ENCODE data around the gene RPS6KB2.

RPS6KB2 gene

GRCh38 chr11:67392183-67392715 is 36.0 kb upstream of the RPS6KB2 start:
- Mint-ChIP-seq H3K4me1 (ENCODE audit: low read depth in 2 of 2) (peaks cover 34 to 37% of the 10 kb centered on the region in 2 donors), H3K9me3 (no peaks in the 10 kb centered on the region), H3K27me3 (no peaks in the 10 kb centered on the region), H3K36me3 (ENCODE audit: insufficient read depth) (peaks cover 37% of the 10 kb centered on the region), H3K4me3 (peak overlapping the region; percentile 82 to 87), H3K27ac (peak overlapping the region; percentile 86 to 90)
- no peak for DNase-seq
- ATAC-seq (replicated peaks) = no peak

DNA sequence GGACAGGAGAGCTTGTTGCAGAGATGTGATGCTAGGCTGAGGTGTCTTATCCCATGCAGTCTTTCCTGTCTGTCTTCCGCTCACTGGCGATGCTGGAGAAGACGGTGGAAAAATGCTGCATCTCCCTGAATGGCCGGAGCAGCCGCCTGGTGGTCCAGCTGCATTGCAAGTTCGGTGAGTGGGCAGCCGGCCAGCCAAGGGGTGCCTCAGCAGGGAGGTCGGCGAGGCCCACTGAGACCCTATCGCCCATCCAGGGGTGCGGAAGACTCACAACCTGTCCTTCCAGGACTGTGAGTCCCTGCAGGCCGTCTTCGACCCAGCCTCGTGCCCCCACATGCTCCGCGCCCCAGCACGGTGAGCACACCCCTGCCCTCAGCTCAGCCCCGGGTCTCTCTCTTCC is 34.9 kb upstream of the RPS6KB2 start:
- no peaks in the 10 kb centered on the region for H3K9me3 Mint-ChIP-seq
- H3K27me3 Mint-ChIP-seq = no peaks in the 10 kb centered on the region
- peaks cover 42% of the 10 kb centered on the region for H3K36me3 Mint-ChIP-seq (ENCODE audit: insufficient read depth)
- peak overlapping the region; percentile 65 to 87 for H3K4me3 Mint-ChIP-seq
- H3K27ac Mint-ChIP-seq = peak overlapping the region in 1 of 2 donors; percentile 38
- no peak for DNase-seq
- H3K4me1 Mint-ChIP-seq (ENCODE audit: low read depth in 2 of 2) = peaks cover 42 to 48% of the 10 kb centered on the region in 2 donors
- ATAC-seq (replicated peaks) = no peak

GRCh38 chr11:67393990-67394389 is 34.3 kb upstream of the RPS6KB2 start:
- DNase-seq = no peak
- ATAC-seq (replicated peaks) = no peak
- Mint-ChIP-seq H3K9me3 (no peaks in the 10 kb centered on the region), H3K4me3 (peak overlapping the region; percentile 65 to 87), H3K27ac (peak overlapping the region in 1 of 2 donors; percentile 38), H3K4me1 (ENCODE audit: low read depth in 2 of 2) (peaks cover 42 to 47% of the 10 kb centered on the region in 2 donors), H3K27me3 (no peaks in the 10 kb centered on the region), H3K36me3 (ENCODE audit: insufficient read depth) (peaks cover 44% of the 10 kb centered on the region)

DNA sequence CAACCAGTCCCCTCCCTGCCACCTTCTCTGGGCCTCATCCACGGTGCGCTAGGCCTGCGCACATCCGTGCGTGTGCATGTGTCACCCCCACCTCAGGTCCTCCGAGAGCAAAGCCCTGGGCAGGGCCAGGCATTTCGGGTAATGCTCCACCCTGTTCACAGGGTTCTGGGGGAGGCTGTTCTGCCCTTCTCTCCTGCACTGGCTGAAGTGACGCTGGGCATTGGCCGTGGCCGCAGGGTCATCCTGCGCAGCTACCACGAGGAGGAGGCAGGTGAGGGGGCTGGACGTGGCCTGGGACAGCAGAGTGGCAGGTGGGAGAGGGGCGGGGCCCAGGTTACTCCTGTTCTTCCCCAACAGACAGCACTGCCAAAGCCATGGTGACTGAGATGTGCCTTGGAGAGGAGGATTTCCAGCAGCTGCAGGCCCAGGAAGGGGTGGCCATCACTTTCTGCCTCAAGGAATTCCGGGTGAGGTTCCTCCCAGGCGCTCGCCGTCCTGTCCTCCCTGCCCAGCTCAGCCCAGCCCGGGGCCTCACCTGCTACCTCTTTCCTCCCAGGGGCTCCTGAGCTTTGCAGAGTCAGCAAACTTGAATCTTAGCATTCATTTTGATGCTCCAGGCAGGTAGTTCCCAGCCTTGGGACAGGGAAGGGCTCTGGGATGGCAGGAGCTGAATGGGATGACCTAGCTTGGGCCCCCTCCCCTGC is 32.6 kb upstream of the RPS6KB2 start:
- ATAC-seq (replicated peaks) (no peak), DNase-seq (no peak)
- Mint-ChIP-seq H3K36me3 (ENCODE audit: insufficient read depth) (peaks cover 56% of the 10 kb centered on the region), H3K4me3 (no peak overlapping the region), H3K27ac (peak overlapping the region; percentile 86 to 90), H3K27me3 (no peaks in the 10 kb centered on the region), H3K9me3 (no peaks in the 10 kb centered on the region), H3K4me1 (ENCODE audit: low read depth in 2 of 2) (peaks cover 43% of the 10 kb centered on the region in 2 donors)

DNA sequence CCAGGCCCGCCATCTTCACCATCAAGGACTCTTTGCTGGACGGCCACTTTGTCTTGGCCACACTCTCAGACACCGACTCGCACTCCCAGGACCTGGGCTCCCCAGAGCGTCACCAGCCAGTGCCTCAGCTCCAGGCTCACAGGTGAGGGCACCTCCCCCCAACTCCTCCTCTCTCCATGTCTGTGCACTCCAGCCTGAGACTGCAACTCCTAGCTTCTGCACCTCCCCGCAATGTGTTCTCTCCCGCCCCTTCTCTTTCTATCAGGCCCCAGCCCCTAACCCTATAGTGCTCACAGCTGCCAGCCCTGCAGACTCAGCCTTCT is 32.1 kb upstream of the RPS6KB2 start:
- no peaks in the 10 kb centered on the region for H3K9me3 Mint-ChIP-seq
- H3K36me3 Mint-ChIP-seq (ENCODE audit: insufficient read depth) = peaks cover 59% of the 10 kb centered on the region
- ATAC-seq (replicated peaks) (no peak), DNase-seq (no peak)
- H3K4me1 Mint-ChIP-seq (ENCODE audit: low read depth in 2 of 2) = peaks cover 38 to 42% of the 10 kb centered on the region in 2 donors
- H3K27ac Mint-ChIP-seq = peak overlapping the region; percentile 86 to 90
- H3K4me3 Mint-ChIP-seq = no peak overlapping the region
- H3K27me3 Mint-ChIP-seq = no peaks in the 10 kb centered on the region

DNA sequence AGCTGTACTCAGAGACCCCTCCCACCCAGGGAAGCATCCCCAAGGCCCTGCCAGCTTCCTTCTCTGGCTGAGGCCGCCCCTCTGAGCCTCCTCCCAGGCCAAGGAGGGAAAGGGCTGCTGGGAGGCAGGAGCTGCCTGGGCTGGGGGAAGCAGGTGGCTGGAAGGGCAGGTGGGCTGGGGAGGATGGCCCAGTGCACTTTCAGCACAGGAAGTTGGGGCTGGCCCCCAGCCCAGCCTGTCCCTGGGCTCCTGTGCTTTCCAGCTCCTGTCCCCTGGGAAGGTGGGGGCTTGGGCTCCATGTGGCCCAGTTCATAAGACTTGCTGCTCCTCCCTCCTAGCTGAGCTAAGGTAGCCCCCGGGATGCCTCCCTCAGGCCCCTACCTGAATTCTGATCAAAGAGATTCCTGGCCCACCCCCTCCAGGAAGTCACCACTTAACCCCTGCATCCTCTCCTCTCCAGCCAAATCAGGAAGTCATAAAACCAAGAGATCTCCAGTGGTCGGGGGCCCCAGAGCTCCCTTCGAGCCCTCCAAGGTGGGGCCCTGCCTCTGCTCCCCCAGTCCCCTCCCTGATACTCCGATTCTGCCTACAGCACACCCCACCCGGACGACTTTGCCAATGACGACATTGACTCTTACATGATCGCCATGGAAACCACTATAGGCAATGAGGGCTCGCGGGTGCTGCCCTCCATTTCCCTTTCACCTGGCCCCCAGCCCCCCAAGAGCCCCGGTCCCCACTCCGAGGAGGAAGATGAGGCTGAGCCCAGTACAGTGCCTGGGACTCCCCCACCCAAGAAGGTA is 31.5 kb upstream of the RPS6KB2 start:
- Mint-ChIP-seq H3K4me1 (ENCODE audit: low read depth in 2 of 2) (peaks cover 36 to 40% of the 10 kb centered on the region in 2 donors), H3K9me3 (no peaks in the 10 kb centered on the region), H3K27ac (peak overlapping the region; percentile 86 to 90), H3K27me3 (no peaks in the 10 kb centered on the region), H3K36me3 (ENCODE audit: insufficient read depth) (peaks cover 55% of the 10 kb centered on the region), H3K4me3 (peak overlapping the region; percentile 34 to 40)
- no peak for ATAC-seq (replicated peaks)
- no peak for DNase-seq

DNA sequence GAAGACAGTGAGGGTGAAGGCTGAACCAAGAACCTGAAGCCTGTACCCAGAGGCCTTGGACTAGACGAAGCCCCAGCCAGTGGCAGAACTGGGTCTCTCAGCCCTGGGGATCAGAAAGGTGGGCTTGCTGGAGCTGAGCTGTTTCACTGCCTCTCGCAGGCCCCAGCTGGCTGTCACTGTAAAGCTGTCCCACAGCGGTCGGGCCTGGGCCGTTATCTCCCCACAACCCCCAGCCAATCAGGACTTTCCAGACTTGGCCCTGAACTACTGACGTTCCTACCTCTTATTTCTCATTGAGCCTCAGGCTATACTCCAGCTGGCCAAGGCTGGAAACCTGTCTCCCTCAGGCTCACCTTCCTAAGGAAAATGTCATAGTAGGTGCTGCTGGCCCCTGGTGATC is 30.8 kb upstream of the RPS6KB2 start:
- Mint-ChIP-seq H3K9me3 (no peaks in the 10 kb centered on the region), H3K4me3 (peak overlapping the region; percentile 45), H3K27ac (peak overlapping the region; percentile 86 to 90), H3K27me3 (no peaks in the 10 kb centered on the region), H3K4me1 (ENCODE audit: low read depth in 2 of 2) (peaks cover 32 to 36% of the 10 kb centered on the region in 2 donors), H3K36me3 (ENCODE audit: insufficient read depth) (peaks cover 56% of the 10 kb centered on the region)
- DNase-seq (no peak), ATAC-seq (replicated peaks) (no peak)

- Mint-ChIP-seq H3K27me3 (no peaks in the 10 kb centered on the region), H3K36me3 (ENCODE audit: insufficient read depth) (peaks cover 56% of the 10 kb centered on the region), H3K27ac (peak overlapping the region; percentile 86 to 90), H3K4me1 (ENCODE audit: low read depth in 2 of 2) (peaks cover 28 to 34% of the 10 kb centered on the region in 2 donors), H3K9me3 (no peaks in the 10 kb centered on the region), H3K4me3 (peak overlapping the region; percentile 45)
- ATAC-seq (replicated peaks) (no peak), DNase-seq (no peak)
Observed at GRCh38 chr11:67397986-67398660, 30.2 kb upstream of the RPS6KB2 start.

- no peaks in the 10 kb centered on the region for H3K9me3 Mint-ChIP-seq
- peak overlapping the region in 1 of 2 donors; percentile 99 for H3K4me3 Mint-ChIP-seq
- H3K27me3 Mint-ChIP-seq = no peaks in the 10 kb centered on the region
- ATAC-seq (replicated peaks) = no peak
- peak overlapping the region in 1 of 2 donors; percentile 88 for H3K27ac Mint-ChIP-seq
- no peak for DNase-seq
- H3K4me1 Mint-ChIP-seq (ENCODE audit: low read depth in 2 of 2) = peaks cover 32 to 35% of the 10 kb centered on the region in 2 donors
- H3K36me3 Mint-ChIP-seq (ENCODE audit: insufficient read depth) = peaks cover 62% of the 10 kb centered on the region
Observed at GRCh38 chr11:67398661-67399563, 29.4 kb upstream of the RPS6KB2 start.

DNA sequence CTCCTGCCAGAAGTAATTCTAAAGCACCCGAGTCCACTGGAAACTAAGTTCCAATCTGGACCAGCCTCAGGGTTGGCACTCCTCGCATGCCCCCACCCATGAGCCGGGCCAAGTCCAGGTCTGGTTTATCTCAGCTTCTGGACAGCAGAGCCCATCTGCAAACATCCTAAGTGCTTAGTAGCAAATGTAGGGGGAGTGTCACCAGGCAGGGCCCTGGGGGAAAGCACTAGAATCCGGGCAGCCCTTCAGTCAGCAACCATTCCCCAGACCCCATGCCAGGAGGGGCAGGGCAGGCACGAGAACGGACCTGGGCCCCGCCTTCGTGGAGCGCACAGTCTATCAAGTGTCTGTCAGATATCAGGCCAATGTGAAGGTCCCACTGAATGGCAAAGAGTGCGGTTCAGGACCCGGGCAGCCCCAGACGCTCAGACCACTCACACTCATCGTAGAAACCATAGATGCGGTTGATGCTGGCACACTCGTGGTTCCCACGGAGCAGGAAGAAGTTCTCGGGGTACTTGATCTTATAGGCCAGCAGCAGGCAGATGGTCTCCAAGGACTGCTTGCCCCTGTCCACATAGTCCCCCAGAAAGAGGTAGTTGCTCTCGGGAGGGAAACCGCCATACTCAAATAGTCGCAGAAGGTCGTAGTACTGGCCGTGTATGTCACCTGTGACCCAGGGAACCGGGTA is 27.9 kb upstream of the RPS6KB2 start:
- Mint-ChIP-seq H3K27me3 (no peaks in the 10 kb centered on the region), H3K4me3 (peak overlapping the region; percentile 97 to 99), H3K9me3 (no peaks in the 10 kb centered on the region), H3K36me3 (ENCODE audit: insufficient read depth) (peaks cover 60% of the 10 kb centered on the region), H3K4me1 (ENCODE audit: low read depth in 2 of 2) (peaks cover 41 to 43% of the 10 kb centered on the region in 2 donors), H3K27ac (peak overlapping the region; percentile 77 to 88)
- ATAC-seq (replicated peaks) (no peak), DNase-seq (no peak)

GRCh38 chr11:67400942-67401494 is 27.3 kb upstream of the RPS6KB2 start:
- peak in 1 of 3 experiments; percentile 39 for DNase-seq
- H3K4me3 Mint-ChIP-seq = peak overlapping the region; percentile 97 to 99
- H3K27me3 Mint-ChIP-seq = no peaks in the 10 kb centered on the region
- H3K9me3 Mint-ChIP-seq = no peaks in the 10 kb centered on the region
- peaks cover 42 to 45% of the 10 kb centered on the region in 2 donors for H3K4me1 Mint-ChIP-seq (ENCODE audit: low read depth in 2 of 2)
- peaks cover 60% of the 10 kb centered on the region for H3K36me3 Mint-ChIP-seq (ENCODE audit: insufficient read depth)
- peak; percentile 18 for ATAC-seq (replicated peaks)
- H3K27ac Mint-ChIP-seq = peak overlapping the region; percentile 77 to 88
